ENCODE results near the gene KSR1.
"Not testable (repeated sequence)": the region's sequence is repeated elsewhere in the genome, so short reads cannot be mapped to it uniquely, and the experiment has no call there.

KSR1 gene

GRCh38 chr17:27634776-27635175 lies 178.5 kb downstream of the KSR1 start:
- no peak for DNase-seq (ENCODE audit: low spot score)

- peak; percentile 57 for DNase-seq (ENCODE audit: low spot score)
These were observed 179.1 kb downstream of the KSR1 start for GRCh38 chr17:27635275-27635823.

GRCh38 chr17:27636005-27636520 lies 179.8 kb downstream of the KSR1 start:
- DNase-seq (ENCODE audit: low spot score) = not testable (repeated sequence)

GRCh38 chr17:27637818-27638217 lies 181.6 kb downstream of the KSR1 start:
- DNase-seq (ENCODE audit: low spot score) = not testable (repeated sequence)

GRCh38 chr17:27638415-27638914 lies 182.2 kb downstream of the KSR1 start:
- DNase-seq (ENCODE audit: low spot score) = not testable (repeated sequence)

- DNase-seq (ENCODE audit: low spot score) = no peak
These were observed 184.5 kb downstream of the KSR1 start for GRCh38 chr17:27640790-27641189.

GRCh38 chr17:27644586-27644985 lies 188.3 kb downstream of the KSR1 start:
- DNase-seq (ENCODE audit: low spot score) = no peak

GRCh38 chr17:27645621-27646020 lies 189.4 kb downstream of the KSR1 start:
- not testable (repeated sequence) for DNase-seq (ENCODE audit: low spot score)

GRCh38 chr17:27646232-27646631 lies 190.0 kb downstream of the KSR1 start:
- no peak for DNase-seq (ENCODE audit: low spot score)

- no peak for DNase-seq (ENCODE audit: low spot score)
These were observed 191.5 kb downstream of the KSR1 start for GRCh38 chr17:27647765-27648164.

GRCh38 chr17:27649111-27649571 lies 192.9 kb downstream of the KSR1 start:
- DNase-seq (ENCODE audit: low spot score) = peak; percentile 38

GRCh38 chr17:27649929-27650328 lies 193.7 kb downstream of the KSR1 start:
- DNase-seq (ENCODE audit: low spot score) = peak; percentile 66

- DNase-seq (ENCODE audit: low spot score) = no peak
These were observed 194.6 kb downstream of the KSR1 start for GRCh38 chr17:27650836-27651235.

- peak; percentile 38 for DNase-seq (ENCODE audit: low spot score)
These were observed 195.4 kb downstream of the KSR1 start for GRCh38 chr17:27651411-27652345.

GRCh38 chr17:27653449-27653971 lies 197.3 kb downstream of the KSR1 start:
- DNase-seq (ENCODE audit: low spot score) = not testable (repeated sequence)

GRCh38 chr17:27654136-27654535 lies 197.9 kb downstream of the KSR1 start:
- DNase-seq (ENCODE audit: low spot score) = no peak

GRCh38 chr17:27654654-27655524 lies 198.6 kb downstream of the KSR1 start:
- DNase-seq (ENCODE audit: low spot score) = peak; percentile 58

- DNase-seq (ENCODE audit: low spot score) = not testable (repeated sequence)
These were observed 199.4 kb downstream of the KSR1 start for GRCh38 chr17:27655525-27656111.

GRCh38 chr17:27656620-27657019 lies 200.4 kb downstream of the KSR1 start:
- DNase-seq (ENCODE audit: low spot score) = not testable (repeated sequence)

GRCh38 chr17:27657620-27658019 lies 201.4 kb downstream of the KSR1 start:
- no peak for DNase-seq (ENCODE audit: low spot score)

GRCh38 chr17:27659683-27660082 lies 203.4 kb downstream of the KSR1 start:
- DNase-seq (ENCODE audit: low spot score) = no peak
